Liver (tissue), 9 donors: ENCODE measurements around the gene FUS. TPM values are rescaled to one million over a fixed set of nuclear protein-coding genes. Genes with fewer than 3 reads are reported as not detected.

Experiments
- DNase-seq: peaks from one replicate; pipeline ENCODE4 v3.0.0-alpha.2; 2017; ENCODE audit warnings: low spot score
- H3K27ac ChIP-seq, 2 donors: one replicate each; pipeline ENCODE4 v1.7.0; 2013; ENCODE audit warnings: inconsistent platforms in 2 of 2, low read length in 2 of 2, control low read depth in 1 of 2, low read depth in 1 of 2, mild to moderate bottlenecking in 1 of 2
- H3K27me3 ChIP-seq, 4 donors: one replicate each; pipeline versions ENCODE4 v1.6.1 to v1.7.0; 2013; ENCODE audit warnings: low read length in 3 of 4, inconsistent platforms in 1 of 4, mild to moderate bottlenecking in 1 of 4, moderate library complexity in 1 of 4; ENCODE audit not compliant: control insufficient read depth in 4 of 4, insufficient read depth in 4 of 4
- H3K36me3 ChIP-seq, 4 donors: one replicate each; pipeline versions ENCODE4 v1.6.1 to v1.7.0; 2013; ENCODE audit warnings: low read length in 3 of 4, mild to moderate bottlenecking in 3 of 4, low read depth in 1 of 4, moderate library complexity in 1 of 4; ENCODE audit not compliant: control insufficient read depth in 4 of 4, insufficient read depth in 3 of 4
- H3K4me1 ChIP-seq, 4 donors: one replicate each; pipeline versions ENCODE4 v1.6.1 to v1.7.0; 2013; ENCODE audit warnings: low read length in 3 of 4, mild to moderate bottlenecking in 3 of 4, moderate library complexity in 1 of 4; ENCODE audit not compliant: control insufficient read depth in 4 of 4, insufficient read depth in 4 of 4
- H3K4me3 ChIP-seq, 3 donors: one replicate each; pipeline versions ENCODE4 v1.6.1 to v1.7.0; 2013; ENCODE audit warnings: low read length in 3 of 3, control low read depth in 1 of 3, low read depth in 1 of 3, mild to moderate bottlenecking in 1 of 3
- H3K9ac ChIP-seq, 2 donors: one replicate each; pipeline ENCODE4 v1.7.0; 2013; ENCODE audit warnings: low read length in 2 of 2, mild to moderate bottlenecking in 2 of 2, moderate library complexity in 2 of 2, control low read depth in 1 of 2, low read depth in 1 of 2
- H3K9me3 ChIP-seq, 4 donors: one replicate each; pipeline versions ENCODE4 v1.6.1 to v1.7.0; 2013; ENCODE audit warnings: low read length in 3 of 4; ENCODE audit not compliant: control insufficient read depth in 4 of 4
- ATF3 ChIP-seq: IDR thresholded peaks from 2 replicates; pipeline ENCODE4 v1.6.1; 2016; ENCODE audit warnings: antibody characterized with exemption
- CTCF ChIP-seq: fragments of 150-350 bp; IDR thresholded peaks from 2 replicates; pipeline ENCODE4 v1.5.1; 2017; ENCODE audit warnings: improper control_type of control experiment, low read depth, low read length; ENCODE audit not compliant: missing input control
- EGR1 ChIP-seq, 2 donors: IDR thresholded peaks; 2 replicates each; pipeline ENCODE4 v1.6.1; 2016 to 2018; ENCODE audit warnings: antibody characterized with exemption in 2 of 2, low read depth in 2 of 2
- FOXA2 ChIP-seq: IDR thresholded peaks from 2 replicates; pipeline ENCODE4 v1.6.1; 2016; ENCODE audit warnings: antibody characterized with exemption
- GABPA ChIP-seq, 2 donors: IDR thresholded peaks in 1 of 2; conservative IDR thresholded peaks in 1 of 2; 2 replicates each; pipeline ENCODE4 v1.6.1; 2016; ENCODE audit warnings: antibody characterized with exemption in 2 of 2, mild to moderate bottlenecking in 1 of 2, moderate library complexity in 1 of 2
- HNF4A ChIP-seq, 2 donors: conservative IDR thresholded peaks; 2 replicates each; pipeline ENCODE4 v1.6.1; 2016; ENCODE audit warnings: antibody characterized with exemption in 2 of 2, mild to moderate bottlenecking in 2 of 2
- HNF4G ChIP-seq: IDR thresholded peaks from 2 replicates; pipeline ENCODE4 v1.6.1; 2016; ENCODE audit warnings: antibody characterized with exemption
- JUND ChIP-seq, 2 donors: IDR thresholded peaks; 2 replicates each; pipeline ENCODE4 v1.6.1; 2016; ENCODE audit warnings: antibody characterized with exemption in 2 of 2
- MAX ChIP-seq: IDR thresholded peaks from 2 replicates; pipeline ENCODE4 v1.6.1; 2016; ENCODE audit warnings: antibody characterized with exemption
- NR2F2 ChIP-seq: IDR thresholded peaks from 2 replicates; pipeline ENCODE4 v1.6.1; 2016; ENCODE audit warnings: antibody characterized with exemption
- RAD21 ChIP-seq, 2 donors: IDR thresholded peaks; 2 replicates each; pipeline ENCODE4 v1.6.1; 2016; ENCODE audit warnings: antibody characterized with exemption in 2 of 2, mild to moderate bottlenecking in 2 of 2
- REST ChIP-seq: IDR thresholded peaks from 2 replicates; pipeline ENCODE4 v1.6.1; 2016; ENCODE audit warnings: antibody characterized with exemption, mild to moderate bottlenecking
- TAF1 ChIP-seq: conservative IDR thresholded peaks from 2 replicates; pipeline ENCODE4 v1.6.1; 2016; ENCODE audit warnings: antibody characterized with exemption, mild to moderate bottlenecking
- YY1 ChIP-seq: IDR thresholded peaks from 2 replicates; pipeline ENCODE4 v1.6.1; 2016; ENCODE audit warnings: antibody characterized with exemption, mild to moderate bottlenecking
- ZBTB33 ChIP-seq: IDR thresholded peaks from 2 replicates; pipeline ENCODE4 v1.6.1; 2016; ENCODE audit warnings: antibody characterized with exemption
- WGBS: extraction: QIAGEN DNeasy Blood & Tissue Kit; methylation state at CpG from one replicate; pipeline ENCODE4 v1.1.7; 2013; 5-methylcytosine and 5-hydroxymethylcytosine counted together
- polyA plus RNA-seq, 2 donors: library from polyadenylated mRNA; stranded (reverse) in 1 of 2; unstranded in 1 of 2; fragments of 200-250 nt in 1 of 2; fragments of >200 nt in 1 of 2; fragmentation: Nextera tagmentation in 1 of 2; extraction: Ambion mirVana in 1 of 2; gene quantifications; one replicate each; pipeline versions ENCODE4 v1.2.1 to v1.2.3, GENCODE V29; 2013 to 2015
- total RNA-seq, 2 donors: library from RNA; depleted of rRNA; stranded (reverse); fragments of >200 nt; gene quantifications; one replicate each; pipeline ENCODE4 v1.2.3, GENCODE V29; 2014
- donor health status: healthy.
- donor health status: healthy.
- donor health status: healthy.
- donor health status: healthy.
- donor health status: healthy.

Gene FUS
- total and polyA plus RNA-seq, 4 donors = 7.5 to 51.5 (median 39.3) TPM

- no peak overlapping the region for H3K27ac ChIP-seq
- no peak overlapping the region for H3K4me3 ChIP-seq
- peaks cover 0 to 5% (median 2%) of the 10 kb centered on the region in 4 donors for H3K4me1 ChIP-seq
- H3K36me3 ChIP-seq = no peaks in the 10 kb centered on the region
- no peaks in the 10 kb centered on the region for H3K9me3 ChIP-seq
- no peak for DNase-seq
- no peak overlapping the region for H3K9ac ChIP-seq
- TF ChIP-seq EGR1 (IDR thresholded peaks at IDR 0.05; ENCODE audit: low read depth in 2 of 2) = no peak
- TF ChIP-seq NR2F2 = no peak
- no peak for TF ChIP-seq ZBTB33
- no peak for TF ChIP-seq MAX
- no peak for TF ChIP-seq YY1
- no peak for TF ChIP-seq GABPA (IDR thresholded peaks at IDR 0.05 in 1 of 2, conservative IDR thresholded peaks at IDR 0.05 in 1 of 2)
- no peak for TF ChIP-seq FOXA2
- TF ChIP-seq REST = no peak
- TF ChIP-seq ATF3 = no peak
- no peak for TF ChIP-seq HNF4G
- no peak for TF ChIP-seq HNF4A (conservative IDR thresholded peaks at IDR 0.05)
- no peak for TF ChIP-seq RAD21 (IDR thresholded peaks at IDR 0.05)
- H3K27me3 ChIP-seq = no peaks in the 10 kb centered on the region
- 79% methylated on average over 5 of the region's 5 CpGs for WGBS
Measured at GRCh38 chr16:31149332-31149731, 30.6 kb upstream of the FUS start.

- H3K4me3 ChIP-seq = no peak within 1 kb of the TSS
- 86% methylated on average over 11 of the region's 11 CpGs for WGBS
Measured at GRCh38 chr16:31149894-31150890, 29.7 kb upstream of the FUS start, which contains the start of gene PRSS36. Gene PRSS36 (minus strand): TSS chr16:31150066. CDS start chr16:31150035, 31 bp downstream.

More at GRCh38 chr16:31149894-31150890, 29.7 kb upstream of the FUS start, which contains the start of gene PRSS36:
- Histone ChIP-seq H3K36me3 (no peaks in the 10 kb centered on the region), H3K27ac (no peak within 1 kb of the TSS), H3K27me3 (no peaks in the 10 kb centered on the region), H3K9me3 (no peaks in the 10 kb centered on the region), H3K4me1 (peaks cover 0 to 5% (median 2%) of the 10 kb centered on the region in 4 donors), H3K9ac (no peak within 1 kb of the TSS)
- no peak for DNase-seq
- no peak for TF ChIP-seq JUND (IDR thresholded peaks at IDR 0.05)
- no peak for TF ChIP-seq HNF4A (conservative IDR thresholded peaks at IDR 0.05)
- no peak for TF ChIP-seq RAD21 (IDR thresholded peaks at IDR 0.05)
- no peak for TF ChIP-seq HNF4G
- TF ChIP-seq CTCF = no peak
- TF ChIP-seq MAX = no peak
- no peak for TF ChIP-seq TAF1
- no peak for TF ChIP-seq EGR1 (IDR thresholded peaks at IDR 0.05; ENCODE audit: low read depth in 2 of 2)
- TF ChIP-seq REST = no peak
- no peak for TF ChIP-seq ZBTB33
